H1 (cell line): ENCODE results near the gene TBC1D22A. TPM values are rescaled to one million over a fixed set of nuclear protein-coding genes. Genes with fewer than 3 reads are reported as not detected.

Experiments used
- CTCF ChIA-PET: fragments of 300-600 bp; sonication (Branson Sonifier 250); formaldehyde crosslinking; loops from one replicate; lab custom pipeline; 2021; ENCODE audit not compliant: partially characterized antibody; lab: Charles Lee
- POLR2A ChIA-PET: fragments of 300-600 bp; sonication (Branson Sonifier 250); formaldehyde crosslinking; loops from one replicate; lab custom pipeline; 2021; ENCODE audit warnings: inconsistent platforms; ENCODE audit not compliant: partially characterized antibody; lab: Charles Lee
- DNase-seq, 2 experiments: peaks; one replicate each; pipeline versions ENCODE4 v3.0.0 to v3.0.0-alpha.2; 2010 to 2022; ENCODE audit warnings: low spot score in 2 of 2, low read depth in 1 of 2, mixed read lengths in 1 of 2
- FAIRE-seq: peaks from 2 replicates; lab custom pipeline; 2011; peaks lifted over from hg19 to GRCh38; lab: Jason Lieb, UNC
- H2AFZ ChIP-seq: 2 replicates; pipeline ENCODE4 v1.8.1; 2012; ENCODE audit warnings: low read length, inconsistent platforms
- H2AK5ac ChIP-seq: 2 replicates; pipeline ENCODE4 v1.6.1; 2013; ENCODE audit warnings: low read depth, low read length
- H2BK120ac ChIP-seq: replicated peaks from 2 replicates; pipeline ENCODE3; 2013; ENCODE audit warnings: low read depth, low read length, inconsistent platforms
- H2BK12ac ChIP-seq: 2 replicates; pipeline ENCODE4 v1.6.1; 2013; ENCODE audit warnings: low read depth, low read length
- H2BK15ac ChIP-seq: 2 replicates; pipeline ENCODE4 v1.6.1; 2013; ENCODE audit warnings: low read length
- H2BK20ac ChIP-seq: 2 replicates; pipeline ENCODE4 v1.6.1; 2013; ENCODE audit warnings: low read length
- H2BK5ac ChIP-seq: 2 replicates; pipeline ENCODE4 v1.6.1; 2013; ENCODE audit warnings: low read depth, low read length
- H3K14ac ChIP-seq: 2 replicates; pipeline ENCODE4 v1.6.1; 2013; ENCODE audit warnings: inconsistent platforms; ENCODE audit not compliant: insufficient read length
- H3K18ac ChIP-seq: 2 replicates; pipeline ENCODE4 v1.6.1; 2013; ENCODE audit warnings: low read length; ENCODE audit errors: extremely low read depth
- H3K23ac ChIP-seq: 2 replicates; pipeline ENCODE4 v1.6.1; 2013; ENCODE audit warnings: inconsistent platforms; ENCODE audit not compliant: insufficient read length
- H3K23me2 ChIP-seq: 2 replicates; pipeline ENCODE4 v1.6.1; 2013; ENCODE audit warnings: low read depth, low read length
- H3K27ac ChIP-seq: 2 replicates; pipeline ENCODE4 v1.6.1; 2011; ENCODE audit warnings: low read depth, low read length, inconsistent platforms
- H3K27me3 ChIP-seq, 4 experiments: replicated peaks in 1 of 4; 1 replicate in 1 of 4; 2 replicates in 3 of 4; pipeline versions ENCODE4 v1.6.1 to v1.8.1; 2011 to 2013; ENCODE audit warnings: low read length in 3 of 4, mild to moderate bottlenecking in 3 of 4, inconsistent platforms in 2 of 4, mixed read lengths in 2 of 4, moderate library complexity in 1 of 4; ENCODE audit not compliant: control insufficient read depth in 3 of 4, insufficient read depth in 3 of 4; ENCODE audit errors: extremely low read depth in 1 of 4
- H3K36me3 ChIP-seq, 4 experiments: 2 replicates each; pipeline versions ENCODE4 v1.6.1 to v1.8.1; 2011 to 2013; ENCODE audit warnings: mild to moderate bottlenecking in 4 of 4, low read length in 3 of 4, moderate library complexity in 2 of 4, control low read depth in 1 of 4, inconsistent platforms in 1 of 4; ENCODE audit not compliant: insufficient read depth in 4 of 4, control insufficient read depth in 2 of 4
- H3K4ac ChIP-seq: replicated peaks from 2 replicates; pipeline ENCODE3; 2013; ENCODE audit warnings: low read length, low read depth, mixed read lengths, inconsistent platforms; ENCODE audit not compliant: insufficient read length
- H3K4me1 ChIP-seq, 4 experiments: replicated peaks in 1 of 4; 1 replicate in 1 of 4; 2 replicates in 3 of 4; pipeline versions ENCODE4 v1.6.1 to v1.8.1; 2011 to 2013; ENCODE audit warnings: low read length in 3 of 4, inconsistent platforms in 2 of 4, mixed read lengths in 1 of 4; ENCODE audit not compliant: insufficient read depth in 4 of 4, control insufficient read depth in 3 of 4
- H3K4me2 ChIP-seq, 2 experiments: 2 replicates each; pipeline versions ENCODE4 v1.6.1 to v1.8.1; 2011 to 2013; ENCODE audit warnings: low read depth in 2 of 2, low read length in 2 of 2, control low read depth in 1 of 2, inconsistent platforms in 1 of 2, mild to moderate bottlenecking in 1 of 2; ENCODE audit not compliant: insufficient read depth in 1 of 2
- H3K4me3 ChIP-seq, 4 experiments: fragments of 200-600, 300-600 bp in 1 of 4; sonication (generic), shearing (Covaris generic), sonication (Bioruptor Twin) in 1 of 4; 2 replicates each; pipeline versions ENCODE4 v1.5.1 to v1.8.1; 2011 to 2016; ENCODE audit warnings: low read length in 4 of 4, low read depth in 3 of 4, control low read depth in 2 of 4, inconsistent platforms in 2 of 4, mild to moderate bottlenecking in 2 of 4, mixed read lengths in 1 of 4, moderate library complexity in 1 of 4; ENCODE audit not compliant: insufficient read depth in 2 of 4; ENCODE audit errors: extremely low read depth in 1 of 4
- H3K56ac ChIP-seq: replicated peaks from 2 replicates; pipeline ENCODE3; 2013; ENCODE audit warnings: low read depth, mild to moderate bottlenecking, mixed read lengths, low read length, inconsistent platforms; ENCODE audit not compliant: insufficient read length
- H3K79me1 ChIP-seq: 2 replicates; pipeline ENCODE4 v1.6.1; 2013; ENCODE audit warnings: low read depth, low read length, control low read depth
- H3K79me2 ChIP-seq, 2 experiments: 2 replicates each; pipeline versions ENCODE4 v1.6.1 to v1.8.1; 2012 to 2013; ENCODE audit warnings: low read length in 2 of 2, mild to moderate bottlenecking in 2 of 2, inconsistent platforms in 1 of 2; ENCODE audit not compliant: insufficient read depth in 2 of 2, control insufficient read depth in 1 of 2
- H3K9ac ChIP-seq, 4 experiments: replicated peaks in 1 of 4; 1 replicate in 1 of 4; 2 replicates in 3 of 4; pipeline versions ENCODE4 v1.6.1 to v1.8.1; 2011 to 2013; ENCODE audit warnings: low read depth in 3 of 4, low read length in 3 of 4, control low read depth in 2 of 4, mild to moderate bottlenecking in 2 of 4, moderate library complexity in 2 of 4, inconsistent platforms in 1 of 4; ENCODE audit errors: extremely low read depth in 1 of 4
- H3K9me3 ChIP-seq, 2 experiments: 2 replicates each; pipeline versions ENCODE4 v1.6.1 to v1.8.1; 2012 to 2013; ENCODE audit warnings: mild to moderate bottlenecking in 2 of 2, moderate library complexity in 2 of 2, control low read depth in 1 of 2, inconsistent platforms in 1 of 2, low read depth in 1 of 2, low read length in 1 of 2, mixed read lengths in 1 of 2; ENCODE audit not compliant: insufficient read depth in 2 of 2
- H4K20me1 ChIP-seq, 2 experiments: replicated peaks in 1 of 2; 2 replicates each; pipeline versions ENCODE3 to v1.8.1; 2011 to 2013; ENCODE audit warnings: inconsistent platforms in 2 of 2, low read length in 2 of 2, mild to moderate bottlenecking in 1 of 2; ENCODE audit not compliant: insufficient read depth in 2 of 2, control insufficient read depth in 1 of 2
- H4K5ac ChIP-seq: 2 replicates; pipeline ENCODE4 v1.6.1; 2013; ENCODE audit warnings: low read length, low read depth, mixed read lengths, inconsistent platforms; ENCODE audit not compliant: insufficient read length
- H4K8ac ChIP-seq: 2 replicates; pipeline ENCODE4 v1.8.0; 2013; ENCODE audit warnings: mild to moderate bottlenecking, moderate library complexity, low read length, inconsistent platforms; ENCODE audit not compliant: insufficient read depth; ENCODE audit errors: extremely low read depth
- H4K91ac ChIP-seq: replicated peaks from 2 replicates; pipeline ENCODE3; 2013; ENCODE audit warnings: low read length, mixed read lengths, inconsistent platforms; ENCODE audit not compliant: insufficient read length
- BCL11A ChIP-seq, 2 experiments: IDR thresholded peaks; one replicate each; pipeline ENCODE4 v1.6.1; 2011; ENCODE audit warnings: low read depth in 2 of 2, low read length in 2 of 2, mild to moderate bottlenecking in 2 of 2
- EZH2 ChIP-seq: fragments of 200-600 bp; sonication (generic); IDR thresholded peaks from 2 replicates; pipeline ENCODE4 v1.7.1; 2012; ENCODE audit warnings: low read depth, mild to moderate bottlenecking, moderate library complexity, low read length, inconsistent platforms; ENCODE audit not compliant: severe bottlenecking
- HDAC6 ChIP-seq: IDR thresholded peaks from one replicate; pipeline ENCODE4 v1.7.1; 2012; ENCODE audit warnings: low read depth, mild to moderate bottlenecking, inconsistent platforms, low read length, moderate library complexity
- RNF2 ChIP-seq: fragments of 200-900, 300-1000 bp; sonication (generic); IDR thresholded peaks from 2 replicates; pipeline ENCODE4 v1.7.1; 2016; ENCODE audit warnings: borderline replicate concordance, low read depth, mild to moderate bottlenecking, antibody characterized with exemption, low read length; ENCODE audit not compliant: poor library complexity, severe bottlenecking; ENCODE audit errors: missing control alignments
- SIN3A ChIP-seq, 2 experiments: IDR thresholded peaks in 1 of 2; conservative IDR thresholded peaks in 1 of 2; 2 replicates each; pipeline ENCODE4 v1.6.1; 2011 to 2012; ENCODE audit warnings: low read length in 2 of 2, improper control_type of control experiment in 1 of 2, low read depth in 1 of 2, mild to moderate bottlenecking in 1 of 2
- SP1 ChIP-seq: IDR thresholded peaks from 2 replicates; pipeline ENCODE4 v1.6.1; 2011; ENCODE audit warnings: low read depth, low read length
- TBP ChIP-seq: IDR thresholded peaks from 2 replicates; pipeline ENCODE4 v1.6.1; 2011; ENCODE audit warnings: low read depth, low read length, improper control_type of control experiment
- USF2 ChIP-seq: IDR thresholded peaks from 2 replicates; pipeline ENCODE4 v1.6.1; 2011; ENCODE audit warnings: low read length, improper control_type of control experiment
- ZNF274 ChIP-seq: IDR thresholded peaks from 2 replicates; pipeline ENCODE4 v1.7.0; 2012; ENCODE audit warnings: low read length, borderline replicate concordance; ENCODE audit errors: extremely low read depth
- WGBS, 2 experiments: shearing (Covaris generic) in 1 of 2; methylation state at CpG; one replicate each; pipeline versions ENCODE4 v1.1.6 to v1.1.7; 2013 to 2015; ENCODE audit warnings: low lambda C conversion rate in 2 of 2, mixed read lengths in 2 of 2, inconsistent platforms in 1 of 2, low coverage in 1 of 2, missing lambda C conversion rate in 1 of 2; ENCODE audit not compliant: insufficient replicate concordance in 2 of 2, insufficient coverage in 1 of 2, insufficient read length in 1 of 2; ENCODE audit errors: extremely low coverage in 1 of 2, missing lambda C conversion rate in 1 of 2; 5-methylcytosine and 5-hydroxymethylcytosine counted together
- polyA plus RNA-seq, 7 experiments: library from polyadenylated mRNA; depleted of rRNA in 3 of 7; stranded (reverse) in 5 of 7; unstranded in 2 of 7; fragments of >200 nt in 5 of 7; fragments of 200-250 nt in 2 of 7; gene quantifications; 1 replicate in 5 of 7; 2 replicates in 1 of 7; 4 replicates in 1 of 7; pipeline versions ENCODE4 v1.2.1 to v1.2.3, GENCODE V29; 2011 to 2013; ENCODE audit warnings: missing spikeins in 2 of 7, mixed read lengths in 2 of 7
- total RNA-seq: library from RNA; stranded (reverse); fragmentation: NEBNext Ultra II Directional; extraction: Animal tissue kit (Norgen Biotek cat#: 25700); gene quantifications from 2 replicates; pipeline ENCODE4 v1.2.1, GENCODE V29; 2021

TBC1D22A gene
- total and polyA plus RNA-seq, 2 of the 8 experiments (the other 6 are each of a cell fraction or from before 2014, with no cell fraction given) = 11.9 to 18.4 TPM

GRCh38 chr22:47206666-47207218 is 444.3 kb downstream of the TBC1D22A start:
- no peak overlapping the region for H3K23ac ChIP-seq
- FAIRE-seq (no peak), DNase-seq (no peak)
- TF ChIP-seq TBP (no peak), HDAC6 (no peak), SP1 (no peak), BCL11A (IDR thresholded peaks at IDR 0.05; ENCODE audit: low read depth in 2 of 2, low read length in 2 of 2) (no peak), RNF2 (no peak), SIN3A (conservative IDR thresholded peaks at IDR 0.05 in 1 of 2, IDR thresholded peaks at IDR 0.05 in 1 of 2; ENCODE audit: low read depth in 1 of 2, low read length in 2 of 2) (no peak), USF2 (no peak), ZNF274 (no peak), EZH2 (no peak)
- H3K4me2 ChIP-seq = no peak overlapping the region
- H3K79me2 ChIP-seq = no peaks in the 10 kb centered on the region
- H2BK12ac ChIP-seq = no peak overlapping the region
- H2BK5ac ChIP-seq = no peak overlapping the region
- no peak overlapping the region for H3K14ac ChIP-seq
- no peak overlapping the region for H2AFZ ChIP-seq
- no peak overlapping the region for H3K4ac ChIP-seq
- no peak overlapping the region for H4K5ac ChIP-seq
- H2BK120ac ChIP-seq = no peak overlapping the region
- no peak overlapping the region for H4K91ac ChIP-seq
- no peak overlapping the region for H3K56ac ChIP-seq
- 80% methylated on average over 7 of the region's 9 CpGs; no CpG with 5 or more reads in 1 of the 2 experiments for WGBS, 2 experiments
- H3K18ac ChIP-seq = no peak overlapping the region
- no peaks in the 10 kb centered on the region for H3K36me3 ChIP-seq
- H2AK5ac ChIP-seq = no peak overlapping the region
- no peaks in the 10 kb centered on the region for H3K27me3 ChIP-seq
- ChIA-PET POLR2A (no interaction called here), CTCF (no interaction called here)
- H3K4me3 ChIP-seq = no peak overlapping the region
- H3K27ac ChIP-seq = no peak overlapping the region
- no peak overlapping the region for H4K8ac ChIP-seq
- no peaks in the 10 kb centered on the region for H3K23me2 ChIP-seq
- H2BK15ac ChIP-seq = no peak overlapping the region
- H4K20me1 ChIP-seq = no peaks in the 10 kb centered on the region
- H3K4me1 ChIP-seq = no peaks in the 10 kb centered on the region
- H2BK20ac ChIP-seq = no peak overlapping the region
- peaks cover 80 to 93% of the 10 kb centered on the region in 2 experiments for H3K9me3 ChIP-seq
- no peaks in the 10 kb centered on the region for H3K79me1 ChIP-seq
- H3K9ac ChIP-seq = no peak overlapping the region
